ENCODE results near the gene ANXA2.
"Not testable (repeated sequence)": the region's sequence is repeated elsewhere in the genome, so short reads cannot be mapped to it uniquely, and the experiment has no call there.

Gene ANXA2

DNA sequence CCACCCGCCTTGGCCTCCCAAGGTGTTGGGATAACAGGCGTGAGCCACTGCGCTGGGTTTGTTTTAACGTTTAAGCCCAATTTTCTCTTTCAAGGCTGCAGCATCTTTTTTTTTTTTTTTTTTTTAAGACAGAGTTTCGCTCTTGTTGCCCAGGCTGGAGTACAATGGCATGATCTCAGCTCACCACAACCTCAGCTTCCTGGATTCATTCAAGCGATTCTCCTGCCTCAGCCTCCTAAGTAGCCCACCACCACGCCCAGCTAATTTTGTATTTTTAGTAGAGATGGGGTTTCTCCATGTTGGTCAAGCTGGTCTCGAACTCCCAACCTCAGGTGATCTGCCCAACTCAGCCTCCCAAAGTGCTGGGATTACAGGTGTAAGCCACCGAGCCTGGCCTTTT lies 12.6 kb upstream of the ANXA2 start:
- DNase-seq: not testable (repeated sequence)

DNA sequence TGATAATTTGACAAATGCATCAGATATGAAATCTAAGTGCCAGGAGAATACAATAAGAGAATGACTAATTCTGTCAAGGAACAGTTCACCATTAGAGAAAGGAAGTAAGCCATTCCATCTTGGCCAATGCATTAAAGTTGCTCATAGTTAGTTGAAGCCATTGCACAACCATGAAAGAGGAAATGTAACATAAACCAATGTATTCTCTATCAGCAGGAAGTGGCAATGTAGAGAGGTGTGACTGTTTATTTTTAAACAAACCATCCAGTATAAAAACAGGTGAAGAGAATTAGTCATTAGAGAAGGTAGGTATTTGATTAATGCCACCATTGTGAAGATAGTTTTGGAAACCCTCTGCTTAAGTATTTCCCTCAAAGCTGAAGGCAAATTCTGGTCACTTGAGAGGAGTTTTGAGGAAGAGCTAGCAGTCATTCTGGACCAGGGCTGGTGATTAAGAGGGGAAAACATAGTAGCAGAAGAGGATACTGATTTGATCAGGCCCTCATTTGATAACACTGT lies 10.7 kb upstream of the ANXA2 start:
- DNase-seq: no peak

DNA sequence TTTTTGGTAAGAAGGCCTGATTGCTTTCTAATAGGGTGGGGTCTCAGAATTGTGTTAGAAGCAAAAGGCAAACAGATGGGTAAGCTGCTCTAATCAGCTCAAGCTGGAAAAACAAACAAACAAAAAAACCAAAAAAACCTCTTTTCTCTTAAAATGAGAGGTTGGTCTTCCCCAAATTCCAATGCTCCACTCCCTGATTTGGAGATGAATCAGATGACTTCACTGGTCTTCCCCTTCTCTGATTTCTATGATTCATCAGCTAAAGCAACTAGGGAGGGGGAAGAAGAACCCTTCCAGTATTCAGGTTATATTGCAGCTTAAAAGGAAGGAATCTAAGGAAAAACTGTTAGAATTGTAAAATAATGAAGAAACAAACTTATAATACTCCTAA lies 9.6 kb upstream of the ANXA2 start:
- DNase-seq: no peak

DNA sequence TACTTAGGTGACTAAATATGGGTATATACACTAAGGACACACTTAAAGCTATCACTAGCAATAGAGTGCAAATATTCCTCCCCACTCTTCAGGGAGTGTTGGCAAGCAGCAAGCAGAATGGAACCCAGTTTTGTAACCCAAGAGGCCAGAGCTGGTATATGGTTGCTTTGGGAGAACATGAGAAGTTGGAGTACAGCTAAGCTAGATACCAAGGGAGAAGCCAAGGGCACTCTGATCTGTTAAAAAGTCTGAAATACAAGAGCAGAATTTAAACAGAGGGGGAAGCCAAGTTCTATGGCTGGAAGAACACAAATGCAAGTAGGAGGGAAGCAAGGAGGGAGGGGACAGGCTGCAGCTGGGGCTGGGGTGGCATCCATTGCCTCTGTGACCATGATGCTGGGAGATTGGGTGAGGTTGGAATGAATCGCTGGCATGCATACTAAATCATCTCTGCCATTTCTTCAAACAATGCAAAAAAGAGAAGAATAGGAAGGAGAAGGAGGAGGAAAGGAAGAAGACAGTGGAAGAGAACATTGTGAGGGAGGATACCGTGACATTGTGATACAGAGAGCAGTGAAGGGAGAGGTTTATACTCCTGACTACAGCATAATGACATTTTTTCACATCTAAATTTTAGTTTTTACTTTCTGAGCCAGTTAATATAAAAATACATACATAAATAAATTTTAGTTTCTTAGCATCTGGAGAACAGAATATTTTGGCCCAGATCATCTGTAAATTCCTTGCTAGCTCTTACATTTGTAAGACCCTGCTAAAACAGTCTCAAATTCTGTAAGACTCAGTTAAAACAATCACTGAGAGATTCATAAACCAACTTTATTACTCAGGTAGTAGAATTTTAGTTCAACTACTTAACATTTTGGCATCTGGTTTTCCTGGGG lies 9.0 kb upstream of the ANXA2 start:
- no peak for DNase-seq

DNA sequence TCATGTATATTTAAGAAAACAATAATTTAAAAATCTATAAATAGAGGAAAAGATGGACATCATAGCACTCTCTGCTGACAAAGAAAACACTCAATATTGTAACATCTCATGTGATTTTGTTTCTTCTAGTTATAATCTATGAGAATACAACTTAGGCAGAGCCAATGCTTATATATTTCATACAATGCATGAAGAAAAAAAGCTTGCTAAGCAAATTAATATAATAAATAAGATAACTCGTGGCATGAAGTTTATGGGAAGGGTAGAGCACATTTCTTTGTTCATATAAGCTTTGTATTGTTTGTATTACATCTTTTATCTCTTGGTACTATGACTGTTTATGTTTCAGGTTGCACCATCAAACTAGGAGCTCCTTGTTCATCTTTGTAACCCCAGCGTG lies 7.6 kb upstream of the ANXA2 start:
- DNase-seq: no peak

DNA sequence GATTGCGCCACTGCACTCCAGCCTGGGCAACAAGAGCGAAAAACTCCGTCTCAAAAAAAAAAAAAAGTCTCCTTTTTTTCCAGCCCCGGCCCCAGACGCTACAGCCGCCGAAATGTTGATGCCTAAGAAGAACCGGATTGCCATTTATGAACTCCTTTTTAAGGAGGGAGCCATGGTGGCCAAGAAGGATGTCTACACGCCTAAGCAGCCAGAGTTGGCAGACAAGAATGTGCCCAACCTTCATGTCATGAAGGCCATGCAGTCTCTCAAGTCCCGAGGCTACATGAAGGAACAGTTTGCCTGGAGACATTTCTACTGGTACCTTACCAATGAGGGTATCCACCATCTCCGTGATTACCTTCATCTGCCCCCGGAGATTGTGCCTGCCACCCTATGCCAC lies 6.6 kb upstream of the ANXA2 start:
- DNase-seq: not testable (repeated sequence)

DNA sequence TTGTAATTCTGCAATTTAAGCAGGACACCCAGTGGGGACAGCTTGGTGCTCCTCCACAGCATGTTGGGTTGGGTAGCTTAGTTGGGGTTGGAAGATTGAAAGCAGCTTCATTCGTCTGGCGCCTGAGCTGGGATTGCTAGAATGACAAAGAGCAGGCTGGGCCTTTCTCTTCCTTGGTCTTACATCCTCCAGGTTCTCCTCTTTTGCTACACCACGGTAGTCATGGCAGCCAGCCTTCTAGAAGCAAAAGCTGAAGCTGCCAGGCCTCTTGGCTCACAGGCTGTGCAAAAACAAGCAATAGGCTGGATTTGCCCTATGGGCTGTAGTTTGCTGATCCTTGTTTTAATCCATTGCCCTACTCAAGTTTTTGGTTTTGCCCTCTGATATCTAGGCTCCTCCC lies 3.2 kb upstream of the ANXA2 start:
- DNase-seq: no peak

DNA sequence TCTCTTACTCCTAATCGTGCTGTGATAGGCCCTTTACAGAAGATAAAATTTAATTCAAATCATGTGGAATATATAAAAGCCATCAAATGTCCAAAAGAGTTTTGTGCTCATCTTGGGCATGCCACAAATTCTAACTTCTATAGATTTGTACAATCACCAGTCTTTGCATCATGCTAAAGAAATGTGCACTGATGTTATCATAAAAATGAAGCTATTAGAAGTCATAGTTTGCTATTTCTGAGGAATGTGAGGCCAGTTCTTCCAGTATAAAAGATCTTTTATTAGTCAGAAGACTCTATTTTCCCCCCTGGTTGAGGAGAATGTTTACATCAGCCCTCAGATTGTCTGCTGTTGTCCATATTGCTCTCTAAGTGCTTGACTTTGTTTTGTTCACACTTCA lies 2.1 kb upstream of the ANXA2 start:
- DNase-seq: no peak

DNA sequence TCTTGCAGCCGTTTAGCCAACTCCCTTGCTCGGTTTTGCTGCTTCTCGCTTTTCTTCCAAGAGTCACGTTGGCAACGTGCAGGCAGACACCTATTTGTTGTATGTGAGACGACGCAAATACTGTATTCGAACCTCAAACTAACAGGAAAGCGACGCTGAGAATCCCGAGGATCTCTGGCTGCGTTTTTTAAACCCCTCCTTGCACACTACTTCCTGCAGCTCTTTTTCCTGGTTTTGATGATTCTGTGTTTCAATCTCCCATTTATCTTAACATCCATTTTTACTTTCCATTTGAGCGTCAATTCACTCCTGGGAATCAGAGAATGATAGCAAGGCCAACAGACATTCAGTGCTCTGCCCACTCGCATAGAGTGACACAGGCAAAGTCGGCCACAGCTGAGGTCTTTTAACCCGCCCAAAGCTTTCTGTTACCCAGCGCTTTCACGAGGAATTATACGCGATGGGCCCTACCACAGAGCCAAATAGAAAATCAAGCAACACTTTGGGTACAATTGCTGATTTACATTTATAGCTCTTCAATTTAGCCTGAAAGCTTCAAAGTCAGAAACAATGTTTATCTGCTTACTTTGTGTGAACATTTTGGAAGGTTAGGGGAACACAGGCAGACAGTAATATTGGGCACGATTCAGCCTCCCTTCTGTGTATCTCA lies 1.6 kb upstream of the ANXA2 start:
- no peak for DNase-seq

DNA sequence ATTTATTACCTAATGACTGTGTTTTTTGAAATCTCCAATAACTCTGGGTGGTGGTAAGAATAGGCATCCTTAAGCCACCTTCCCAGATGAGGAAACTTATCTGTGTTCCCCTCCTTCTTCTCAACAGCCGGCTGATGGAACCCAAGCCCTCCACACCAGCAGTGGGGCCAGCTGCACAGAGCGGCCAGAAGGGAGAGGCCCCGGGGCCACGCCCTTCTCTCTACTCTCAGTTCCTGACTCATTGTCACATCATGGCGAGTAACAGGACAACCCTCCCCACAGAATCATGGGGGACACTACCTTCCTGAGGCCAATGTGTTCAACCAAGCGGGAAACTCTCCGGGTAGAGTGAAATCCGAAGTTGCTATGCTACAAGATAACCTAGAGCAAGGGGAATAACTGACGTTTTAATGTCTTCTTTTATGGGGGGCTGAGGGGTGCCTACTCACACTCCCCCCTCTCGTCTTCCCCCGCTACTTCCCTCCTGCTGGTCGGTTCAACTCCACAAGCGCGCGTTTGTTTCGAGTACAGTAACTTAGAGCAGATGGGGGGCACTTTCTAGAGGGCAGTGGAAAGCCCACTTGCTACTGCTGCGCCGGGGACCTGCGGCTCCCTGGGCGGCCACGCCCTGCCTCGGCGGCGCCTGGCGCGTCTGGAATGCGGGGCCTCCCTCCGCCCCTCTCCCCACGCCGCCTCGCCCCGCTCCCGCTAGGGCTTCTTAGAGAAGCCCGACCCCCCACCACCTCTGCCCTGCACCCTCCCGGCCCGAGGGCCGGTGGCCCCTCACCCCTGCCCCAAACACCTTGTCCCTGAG lies 621 bp downstream of the ANXA2 start:
- no peak for DNase-seq

DNA sequence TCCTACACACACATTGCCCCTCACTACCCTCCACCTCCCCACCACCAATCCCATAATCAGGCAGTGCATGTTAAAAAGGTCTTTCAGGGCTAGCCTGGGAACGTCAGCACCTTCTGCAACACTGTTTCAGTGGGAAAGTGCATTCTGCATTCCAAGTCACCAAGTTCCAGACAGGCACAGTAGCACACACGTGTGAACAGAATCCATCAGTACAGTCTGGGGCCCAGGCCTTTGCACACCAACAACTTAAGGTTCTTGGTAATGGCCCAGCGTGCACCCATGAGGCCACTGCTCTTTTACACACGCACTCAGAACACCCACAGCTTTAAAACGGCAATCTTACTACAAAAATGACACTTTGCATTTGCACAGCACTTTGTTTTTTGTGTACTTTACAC lies 1.2 kb downstream of the ANXA2 start:
- DNase-seq: no peak

DNA sequence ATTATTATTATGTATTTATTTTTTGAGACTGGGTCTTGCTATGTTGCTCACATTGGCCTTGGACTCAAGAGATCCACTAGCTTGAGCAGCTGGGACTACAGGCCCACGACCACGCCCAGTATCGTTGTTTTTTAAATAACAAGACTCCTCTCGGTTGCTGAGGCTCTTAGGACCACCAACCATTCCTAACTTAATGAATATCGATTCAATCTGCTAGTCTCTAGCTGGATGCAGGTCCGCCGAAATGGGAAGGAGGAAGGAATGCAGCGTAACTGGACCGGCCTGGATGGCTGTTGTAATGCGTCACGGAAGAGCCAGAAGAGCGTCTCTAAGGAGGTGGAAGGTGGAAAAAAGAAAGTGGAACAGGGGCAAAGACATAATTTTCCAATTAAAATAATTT lies 1.7 kb downstream of the ANXA2 start:
- DNase-seq: no peak

DNA sequence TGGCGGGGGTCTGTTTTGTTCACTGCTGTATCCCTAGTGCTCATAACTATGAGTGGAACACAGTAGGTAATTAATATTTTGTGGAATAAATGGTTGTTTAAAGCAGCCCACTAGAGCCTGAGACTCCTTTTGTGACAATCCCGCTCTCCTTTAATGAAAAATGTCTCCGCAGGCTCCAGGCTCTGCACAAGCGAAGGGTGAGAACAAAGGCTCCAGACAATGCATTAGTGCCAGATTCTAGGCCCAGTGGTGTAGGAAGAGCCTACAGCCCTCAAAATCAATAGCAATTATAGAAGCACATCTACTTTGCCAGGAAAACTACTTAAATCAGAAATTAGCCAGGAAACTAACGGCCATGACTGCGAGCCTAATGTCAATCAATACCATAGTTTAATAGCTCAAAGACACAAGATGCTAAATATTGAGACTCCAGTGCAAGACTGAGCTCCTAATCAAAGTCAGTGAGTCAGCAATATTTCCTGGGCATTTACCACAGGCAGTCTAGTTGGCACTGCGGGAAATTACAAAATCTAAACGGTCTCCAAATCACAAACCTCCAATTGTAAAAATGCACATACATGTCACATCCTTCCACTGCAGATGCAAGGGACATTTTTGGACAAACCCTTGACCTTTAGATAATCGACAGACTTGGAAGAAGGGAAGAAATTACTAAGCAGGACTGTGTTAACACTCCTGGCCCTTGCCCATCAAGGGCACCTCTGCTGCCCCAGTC lies 2.3 kb downstream of the ANXA2 start:
- DNase-seq: no peak

DNA sequence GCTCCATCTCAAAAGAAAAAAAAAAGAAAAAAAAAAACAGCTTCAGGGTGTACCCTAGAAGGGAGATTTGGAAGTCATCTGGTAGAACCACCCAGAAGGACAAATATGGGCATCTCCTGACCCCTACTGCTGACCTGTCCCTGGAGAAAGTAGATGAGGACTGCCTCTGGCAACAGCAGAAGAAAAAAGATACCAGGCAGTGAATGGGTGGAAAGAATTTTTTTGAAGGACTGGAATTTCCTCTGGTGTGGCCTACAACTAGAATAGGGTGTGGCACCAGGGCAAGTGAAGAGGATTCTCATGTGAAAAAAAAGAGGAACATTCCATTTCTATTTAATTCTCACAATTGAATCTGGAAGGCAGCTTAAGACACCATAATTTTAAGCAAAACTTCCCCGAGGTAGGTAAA lies 3.1 kb downstream of the ANXA2 start:
- DNase-seq: no peak

DNA sequence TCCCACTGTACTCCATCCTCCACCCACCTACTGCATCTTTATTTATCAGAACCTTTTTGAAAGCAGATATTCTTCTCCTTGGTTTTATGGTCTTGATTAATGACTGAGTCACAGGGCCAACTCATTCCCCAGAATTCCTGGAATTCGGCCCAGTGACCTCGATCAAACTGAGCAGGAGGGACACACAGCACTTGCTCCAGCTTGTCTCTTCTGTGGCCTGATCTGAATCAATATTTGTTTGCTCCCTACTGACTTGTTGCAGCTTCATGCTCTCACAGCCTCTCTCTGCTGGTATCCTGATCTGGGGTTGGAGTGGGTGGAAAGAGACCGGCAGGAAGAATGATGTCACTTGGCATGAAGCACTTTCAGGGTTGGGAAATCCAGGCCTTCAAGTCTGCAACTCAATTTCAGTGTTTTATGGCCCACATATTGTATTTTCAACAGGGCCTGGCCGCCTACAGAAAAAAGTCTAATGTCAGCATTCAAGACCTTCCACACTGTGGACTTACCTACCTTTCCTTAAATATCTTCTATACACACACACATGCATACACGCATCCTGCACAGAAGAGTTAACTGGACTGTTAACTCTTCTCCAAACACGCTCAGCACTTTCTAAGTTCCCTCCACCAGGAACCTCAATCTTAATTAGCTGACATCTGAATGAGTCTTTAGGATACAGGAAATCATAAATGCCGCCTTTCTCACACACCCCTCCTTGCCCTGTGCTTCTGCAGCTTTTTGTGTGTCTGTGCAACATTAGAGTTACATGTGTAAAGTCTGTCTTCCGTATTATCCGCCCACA lies 4.6 kb downstream of the ANXA2 start:
- peak in 2 of 56 donors; percentile 8 to 33 for DNase-seq

DNA sequence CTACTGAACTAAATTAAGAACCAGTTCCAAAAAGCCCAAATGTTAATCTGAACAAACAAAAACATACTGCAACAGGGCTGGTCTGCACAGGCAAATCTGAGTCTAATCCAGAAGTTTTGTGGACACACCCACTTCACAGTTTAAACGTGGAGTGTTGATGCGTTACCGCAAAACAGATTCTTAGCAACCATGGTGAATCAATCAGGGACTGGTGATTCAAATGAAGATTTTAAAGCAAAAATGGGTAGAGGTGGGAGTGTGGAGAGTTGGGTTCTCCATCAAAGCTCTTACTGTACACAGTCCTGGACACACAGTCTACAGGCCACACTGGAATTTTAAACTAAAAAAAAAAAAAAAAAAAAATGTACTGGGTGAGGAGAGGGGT lies 5.2 kb downstream of the ANXA2 start:
- DNase-seq: no peak

DNA sequence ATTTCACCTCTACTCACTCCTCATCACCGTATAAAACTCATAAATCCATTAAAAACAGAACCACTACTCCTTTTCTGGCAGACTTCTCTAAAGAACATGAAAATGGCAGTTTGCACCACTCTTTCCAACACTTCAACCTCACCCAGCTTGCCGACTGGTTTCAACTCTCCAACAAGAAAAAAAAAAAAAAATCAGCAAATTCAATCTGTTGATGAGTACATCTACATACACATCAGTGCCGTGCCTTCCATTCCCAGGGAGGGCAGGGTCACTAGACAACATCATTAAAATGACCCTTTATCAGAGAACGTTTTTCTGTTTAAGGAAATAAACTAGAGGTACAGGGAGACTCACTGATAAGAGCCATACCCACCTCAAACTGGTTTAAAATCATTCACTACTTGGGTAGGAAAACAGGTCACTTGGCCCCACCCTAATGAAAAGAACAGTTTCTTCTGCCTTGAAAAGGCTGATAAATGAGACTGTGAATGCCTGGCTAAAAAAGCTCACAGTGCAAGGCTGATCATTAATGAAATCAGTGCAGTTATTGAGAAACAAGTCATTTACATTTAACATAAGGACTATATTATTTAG lies 6.0 kb downstream of the ANXA2 start:
- no peak for DNase-seq

DNA sequence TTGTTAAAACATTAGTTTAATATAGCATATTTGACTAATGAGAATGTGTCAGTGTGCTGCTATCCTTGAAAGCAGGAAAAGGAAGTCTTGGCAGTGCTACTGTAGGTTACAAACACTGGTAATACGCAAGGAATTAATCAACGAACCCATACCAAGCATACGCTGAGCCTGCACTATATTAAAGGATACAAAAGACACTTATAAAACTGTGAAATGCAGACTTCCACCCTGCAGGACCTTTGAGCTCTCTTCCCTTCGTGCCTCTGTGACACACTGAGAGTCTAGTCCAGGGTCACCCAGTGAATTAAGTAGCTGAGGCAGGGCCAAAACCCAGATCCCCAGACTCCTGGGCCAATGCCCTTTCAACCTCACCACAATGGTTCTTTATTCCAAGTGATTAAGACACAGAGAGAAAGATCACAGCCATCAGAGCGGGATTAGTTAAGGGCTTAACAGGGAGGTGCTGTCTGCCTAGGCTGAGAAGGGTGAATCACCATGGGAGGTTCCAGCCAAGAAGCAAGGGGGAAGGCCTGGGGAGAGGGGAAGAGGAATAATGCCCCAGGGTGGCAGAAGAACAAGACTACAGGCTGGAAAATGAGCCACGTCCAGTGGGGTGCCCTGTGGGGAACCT lies 6.8 kb downstream of the ANXA2 start:
- peak in 2 of 56 donors; percentile 15 to 27 for DNase-seq

DNA sequence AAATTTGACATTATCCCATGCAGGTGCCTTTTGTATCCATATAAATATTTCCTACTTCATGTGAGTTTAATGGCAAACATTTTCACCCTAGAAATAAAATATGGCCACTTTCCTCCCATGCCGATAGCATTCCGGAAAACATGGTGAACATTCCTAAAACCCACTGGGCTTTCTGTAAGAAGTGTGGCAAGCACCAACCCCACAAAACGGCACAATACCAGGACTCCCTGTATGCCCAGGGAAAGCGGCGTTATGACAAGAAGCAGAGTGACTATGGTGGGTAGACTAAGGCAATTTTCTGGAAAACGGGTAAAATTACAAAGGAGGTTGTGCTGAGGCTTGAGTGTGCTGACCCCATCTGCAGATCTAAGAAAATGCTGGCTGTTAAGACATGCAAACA lies 7.6 kb downstream of the ANXA2 start:
- DNase-seq: no peak
